Suppressor macrophage treated with lipopolysaccharide for 1 hour (primary cell): Measurements from ENCODE around the gene EGFR.

ENCODE experiments used
- DNase-seq, 3 donors: peaks; one replicate each; pipeline ENCODE4 v3.0.0-alpha.2; 2020 to 2022

The EGFR gene

GRCh38 chr7:55108401-55108800 is 89.6 kb downstream of the EGFR start:
- no peak for DNase-seq

- no peak for DNase-seq
Measured at GRCh38 chr7:55108818-55109217, 90.0 kb downstream of the EGFR start.

GRCh38 chr7:55109404-55110167 is 90.8 kb downstream of the EGFR start:
- DNase-seq: no peak

- no peak for DNase-seq
Measured at GRCh38 chr7:55110282-55110992, 91.6 kb downstream of the EGFR start.

GRCh38 chr7:55110993-55111361 is 92.2 kb downstream of the EGFR start:
- no peak for DNase-seq

GRCh38 chr7:55112056-55112455 is 93.2 kb downstream of the EGFR start:
- no peak for DNase-seq

GRCh38 chr7:55113760-55114540 is 95.1 kb downstream of the EGFR start:
- DNase-seq: no peak

GRCh38 chr7:55117286-55117685 is 98.5 kb downstream of the EGFR start:
- no peak for DNase-seq

GRCh38 chr7:55118426-55118825 is 99.6 kb downstream of the EGFR start:
- no peak for DNase-seq

- no peak for DNase-seq
Measured at GRCh38 chr7:55119571-55119970, 100.8 kb downstream of the EGFR start.

- DNase-seq: no peak
Measured at GRCh38 chr7:55120074-55120473, 101.3 kb downstream of the EGFR start.

GRCh38 chr7:55120501-55121198 is 101.8 kb downstream of the EGFR start:
- DNase-seq: no peak

GRCh38 chr7:55121249-55121648 is 102.4 kb downstream of the EGFR start:
- no peak for DNase-seq

GRCh38 chr7:55122263-55122662 is 103.4 kb downstream of the EGFR start:
- no peak for DNase-seq

GRCh38 chr7:55124989-55125875 is 106.4 kb downstream of the EGFR start:
- no peak for DNase-seq

- DNase-seq: no peak
Measured at GRCh38 chr7:55127135-55127551, 108.3 kb downstream of the EGFR start.

GRCh38 chr7:55127622-55128081 is 108.8 kb downstream of the EGFR start:
- DNase-seq: no peak

GRCh38 chr7:55128693-55129394 is 110.0 kb downstream of the EGFR start:
- no peak for DNase-seq

GRCh38 chr7:55129541-55130394 is 111.0 kb downstream of the EGFR start:
- DNase-seq: no peak
